ENCODE measurements around the gene RNF149.
"Not testable (repeated sequence)": the region's sequence is repeated elsewhere in the genome, so short reads cannot be mapped to it uniquely, and the experiment has no call there.

Gene RNF149

DNA sequence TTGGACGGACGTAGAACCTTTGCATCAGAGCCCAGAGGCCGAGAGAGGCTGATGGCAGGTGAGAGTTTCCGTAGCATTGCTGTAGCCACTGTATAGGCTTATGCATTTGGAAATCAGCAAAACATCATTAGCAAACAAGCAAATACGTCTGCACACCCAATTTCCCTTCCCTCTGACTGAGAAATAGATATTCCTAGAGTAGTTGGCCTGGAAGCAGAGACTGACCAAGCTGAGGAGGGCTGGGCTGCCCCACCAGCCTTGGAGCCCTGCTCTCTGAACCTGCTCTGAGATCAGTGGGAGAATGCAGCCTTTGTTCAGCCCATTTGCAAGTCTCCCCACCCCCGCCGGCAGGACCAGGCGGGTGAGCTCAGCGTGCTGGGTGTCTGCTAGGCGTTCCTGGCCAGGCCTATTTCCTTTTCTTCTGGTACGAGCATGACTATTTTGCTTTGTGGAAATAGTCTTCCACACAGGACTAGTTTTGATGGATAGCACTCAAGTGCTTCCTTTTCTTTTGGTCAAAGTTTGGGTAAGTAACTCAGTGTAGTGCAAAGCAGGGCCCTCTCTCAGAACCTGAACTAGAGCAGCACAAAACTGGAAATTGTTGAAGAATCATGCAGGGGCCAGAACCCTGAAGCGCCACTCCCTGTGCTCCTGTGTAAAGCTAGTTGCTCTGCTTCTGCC lies 21.9 kb upstream of the RNF149 start:
- no peak for DNase-seq (ENCODE audit: low read depth)

DNA sequence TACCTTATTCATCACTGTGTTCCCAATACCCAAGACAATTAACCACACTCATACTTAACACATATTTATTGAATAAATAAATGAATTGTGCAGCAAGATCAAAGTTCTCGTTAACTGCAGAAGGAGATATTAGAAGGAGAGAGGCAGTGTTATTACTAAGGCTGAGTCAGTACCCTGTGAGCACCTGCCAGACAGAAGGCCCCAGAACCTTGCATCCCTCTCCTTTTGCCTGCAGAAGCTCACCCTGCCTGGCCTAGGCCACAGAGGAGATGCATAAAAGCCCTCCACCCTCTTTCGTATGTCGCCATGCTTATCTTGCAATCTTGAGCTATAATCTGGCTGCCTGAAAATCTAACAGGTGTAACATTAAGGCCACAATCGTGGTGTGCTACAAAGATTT lies 20.5 kb upstream of the RNF149 start:
- DNase-seq (ENCODE audit: low read depth), result no peak

DNA sequence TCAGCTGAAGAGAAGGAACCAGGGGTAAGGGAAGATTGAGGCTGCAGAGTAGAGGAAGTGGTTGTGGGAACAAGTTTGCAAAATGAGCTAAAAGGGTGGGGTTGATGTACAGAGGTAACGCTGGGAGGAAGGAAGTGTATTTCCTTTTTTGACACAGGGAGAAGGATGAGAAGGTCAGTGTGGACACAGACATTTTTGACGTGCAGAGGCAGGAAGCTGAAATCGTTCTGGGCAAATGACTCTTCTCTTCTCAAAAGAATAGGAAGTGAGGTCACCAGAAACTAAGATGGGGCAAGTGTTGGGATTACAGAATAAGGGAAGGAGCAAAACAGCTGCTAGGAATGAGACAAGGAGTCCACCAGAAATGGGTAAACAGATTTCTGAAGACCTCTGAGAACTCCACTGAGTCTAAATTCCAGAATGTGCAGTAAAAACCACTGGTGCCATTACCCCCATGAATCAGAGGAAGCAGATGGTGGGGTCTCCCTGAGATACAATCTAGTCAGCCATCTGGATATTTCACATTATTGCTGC lies 20.0 kb upstream of the RNF149 start:
- no peak for DNase-seq (ENCODE audit: low read depth)

DNA sequence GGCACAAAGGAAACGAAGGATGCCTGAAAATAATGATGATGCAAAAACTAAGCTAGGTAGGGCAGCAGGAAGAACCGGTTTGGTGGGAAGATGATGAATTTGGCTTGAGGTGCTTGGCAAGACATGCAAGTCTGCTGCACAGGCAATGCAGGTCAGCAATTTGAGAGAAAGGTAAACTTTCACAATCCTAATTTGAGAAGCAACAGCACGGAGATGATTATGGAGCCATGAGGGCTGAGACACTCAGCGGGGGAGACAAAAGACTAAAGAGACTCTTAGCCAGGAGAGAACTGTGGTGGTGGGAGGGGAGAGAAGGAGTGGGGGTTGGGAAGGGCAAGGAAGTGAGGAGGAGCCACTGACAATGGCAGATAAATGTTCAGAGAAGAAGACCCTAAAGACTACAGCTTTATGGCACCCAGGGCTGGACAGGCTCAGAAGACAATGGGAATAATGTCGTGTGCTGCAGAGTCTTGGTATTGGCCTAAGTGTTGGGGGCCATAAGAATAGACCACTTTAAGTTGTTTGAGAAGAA lies 19.4 kb upstream of the RNF149 start:
- DNase-seq (ENCODE audit: low read depth), result no peak

DNA sequence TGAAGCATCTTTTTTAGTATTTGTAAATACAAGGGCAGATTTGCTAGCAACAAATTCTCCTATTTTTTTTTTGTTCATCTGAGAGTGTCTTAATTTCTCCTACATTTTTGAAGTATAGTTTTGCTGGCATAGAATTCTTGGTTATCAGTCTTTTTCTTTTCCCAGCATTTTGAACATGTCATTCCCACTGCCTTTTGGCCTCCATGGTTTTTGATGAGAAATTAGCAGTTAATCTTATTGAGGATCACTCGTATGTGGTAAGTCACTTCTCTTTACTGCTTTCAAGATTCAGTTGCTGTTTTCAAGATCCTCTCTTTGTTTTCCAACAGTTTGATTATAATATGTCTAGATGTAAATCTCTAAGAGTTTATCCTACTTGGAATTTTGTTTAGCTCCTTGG lies 16.9 kb upstream of the RNF149 start:
- no peak for DNase-seq (ENCODE audit: low read depth)

DNA sequence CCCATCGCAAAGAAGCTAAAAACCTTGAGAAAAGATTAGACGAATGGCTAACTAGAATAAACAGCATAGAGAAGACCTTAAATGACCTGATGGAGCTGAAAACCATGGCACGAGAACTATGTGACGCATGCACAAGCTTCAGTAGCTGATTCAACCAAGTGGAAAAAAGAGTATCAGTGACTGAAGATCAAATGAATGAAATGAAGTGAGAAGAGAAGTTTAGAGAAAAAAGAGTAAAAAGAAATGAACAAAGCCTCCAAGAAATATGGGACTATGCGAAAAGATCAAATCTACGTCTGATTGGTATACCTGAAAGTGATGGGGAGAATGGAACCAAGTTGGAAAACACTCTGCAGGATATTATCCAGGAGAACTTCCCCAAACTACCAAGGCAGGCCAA lies 8.1 kb upstream of the RNF149 start:
- not testable (repeated sequence) for DNase-seq (ENCODE audit: low read depth)

DNA sequence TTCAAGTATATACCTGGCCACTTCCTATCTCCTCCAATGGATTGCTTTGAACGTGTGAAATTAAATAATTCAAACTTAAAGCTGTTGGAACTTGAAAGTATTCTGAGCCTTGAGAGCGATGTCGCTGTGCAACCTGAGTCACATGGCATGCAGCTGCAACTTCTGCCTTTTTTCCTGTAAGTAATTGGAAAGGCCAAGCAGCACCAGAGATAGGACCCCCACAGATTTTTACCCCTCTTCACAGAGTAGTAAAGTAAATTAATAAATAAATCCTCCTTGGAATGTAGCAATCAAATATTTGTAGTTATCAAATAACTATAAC lies 3.2 kb upstream of the RNF149 start:
- no peak for DNase-seq (ENCODE audit: low read depth)

DNA sequence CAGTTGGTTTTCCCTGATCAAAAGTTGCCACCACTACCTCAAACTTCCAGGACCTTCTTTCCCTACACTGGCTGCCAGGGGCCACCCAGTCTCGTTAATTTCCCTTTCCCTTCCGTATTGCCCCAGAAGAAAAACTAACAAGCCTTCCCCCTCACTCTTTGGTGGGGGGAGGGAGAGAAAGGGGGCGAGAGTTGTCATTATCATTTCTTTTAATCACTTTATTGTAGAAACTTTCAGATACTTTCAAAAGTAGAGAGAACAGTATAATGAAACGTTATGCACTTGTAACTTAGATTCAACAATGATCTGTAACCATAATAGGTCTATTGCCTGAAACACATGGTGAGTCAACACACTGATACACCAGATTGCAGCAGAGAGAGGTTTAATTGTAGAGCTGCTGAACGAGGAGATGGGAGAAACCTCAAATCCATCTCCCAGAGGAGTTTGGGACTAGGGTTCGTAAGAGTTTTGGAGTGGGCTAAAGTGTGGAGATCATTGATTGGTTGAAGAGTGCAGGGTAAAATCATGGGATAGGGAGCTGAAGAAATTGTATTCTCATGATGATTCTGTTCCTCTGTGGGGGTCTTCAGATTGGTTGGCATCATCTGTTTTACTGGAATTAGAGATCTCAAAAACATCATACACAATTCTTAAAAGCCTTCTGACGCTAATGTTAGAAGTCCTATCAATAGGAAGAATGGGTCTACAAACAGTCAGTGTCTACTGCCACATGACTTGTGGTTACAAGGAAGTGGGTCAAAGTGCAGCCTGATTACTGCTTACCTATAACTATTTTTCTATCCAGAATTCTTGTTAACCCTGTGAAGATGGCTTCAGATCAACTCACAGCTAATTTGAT lies 2.6 kb upstream of the RNF149 start:
- no peak for DNase-seq (ENCODE audit: low read depth)

DNA sequence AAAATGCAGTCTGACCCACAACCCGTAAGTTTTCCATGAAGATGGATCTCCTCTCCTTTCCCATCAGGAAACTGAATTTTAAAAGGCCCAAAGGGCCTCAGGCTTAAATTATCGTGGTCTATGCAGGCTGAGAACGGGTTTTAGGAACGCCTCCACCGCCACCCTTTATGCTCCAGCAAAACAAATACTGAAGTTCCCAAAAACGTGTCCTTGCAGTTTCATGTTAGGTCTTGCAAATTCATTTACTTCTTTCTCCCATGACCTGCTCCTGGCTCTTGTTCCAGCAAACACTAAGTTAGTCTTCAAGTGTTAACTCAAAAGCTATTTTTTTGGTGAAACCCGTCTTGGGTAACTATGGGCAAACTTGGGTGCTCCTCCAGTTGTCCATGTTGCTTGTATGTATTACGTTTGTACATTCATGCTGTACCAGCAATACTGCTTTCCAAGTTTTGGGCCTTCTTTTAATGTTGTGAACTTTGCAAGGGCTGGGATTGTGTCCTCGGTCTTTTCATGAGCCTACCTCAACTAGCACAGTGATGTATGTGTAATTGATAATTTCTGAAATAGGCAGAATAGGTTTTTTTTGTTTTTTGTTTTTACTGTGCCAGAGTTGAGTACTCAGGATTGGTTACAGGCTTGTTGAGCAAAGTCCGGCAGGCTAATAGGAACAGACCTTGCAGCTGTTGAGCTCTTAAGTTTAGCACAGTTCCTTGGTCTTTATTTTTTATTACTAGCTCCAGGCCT lies 1.8 kb upstream of the RNF149 start:
- no peak for DNase-seq (ENCODE audit: low read depth)

DNA sequence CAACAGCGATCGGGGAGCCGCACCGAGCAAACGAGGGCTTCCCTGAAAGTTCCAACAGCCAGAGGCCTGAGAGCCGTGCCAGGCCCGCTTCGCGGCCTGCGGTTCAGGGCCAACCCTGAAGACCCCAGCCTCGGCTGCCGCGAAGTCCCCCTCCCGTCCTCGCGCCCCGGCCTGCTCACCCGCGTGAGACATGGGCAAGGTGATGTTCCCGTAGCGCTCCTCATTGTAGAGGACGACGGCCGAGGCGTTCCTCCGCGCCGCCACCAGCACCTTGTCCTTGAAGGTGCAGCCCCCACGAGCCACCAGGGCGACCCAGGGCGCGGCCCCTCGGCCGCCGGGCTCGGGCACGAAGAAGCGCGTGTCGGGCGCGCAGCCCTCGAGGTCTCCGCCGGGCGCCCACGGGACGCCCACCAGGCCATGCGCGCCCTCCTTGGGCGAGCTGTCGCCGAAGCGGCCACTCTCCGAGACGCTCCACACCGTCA lies 510 bp downstream of the RNF149 start:
- DNase-seq (ENCODE audit: low read depth), result no peak

DNA sequence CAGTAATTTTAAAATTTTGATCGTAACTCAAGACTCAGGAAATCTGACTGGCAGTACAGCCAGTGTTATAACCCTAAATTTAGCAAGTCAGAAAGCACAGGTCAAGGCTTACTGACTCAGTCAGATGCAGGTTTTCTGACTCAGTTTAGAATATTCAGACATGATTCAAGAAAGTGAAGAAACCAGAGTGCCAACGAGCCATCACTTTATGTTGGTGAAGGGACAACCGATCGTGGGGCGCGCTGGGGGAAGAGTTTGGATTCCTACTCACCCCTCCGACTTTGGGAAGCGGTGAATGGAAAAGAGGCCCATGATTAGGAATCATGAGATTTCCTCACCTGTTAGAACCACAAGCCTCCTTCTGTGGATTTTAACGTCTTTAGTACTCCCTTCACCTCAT lies 998 bp downstream of the RNF149 start:
- no peak for DNase-seq (ENCODE audit: low read depth)

DNA sequence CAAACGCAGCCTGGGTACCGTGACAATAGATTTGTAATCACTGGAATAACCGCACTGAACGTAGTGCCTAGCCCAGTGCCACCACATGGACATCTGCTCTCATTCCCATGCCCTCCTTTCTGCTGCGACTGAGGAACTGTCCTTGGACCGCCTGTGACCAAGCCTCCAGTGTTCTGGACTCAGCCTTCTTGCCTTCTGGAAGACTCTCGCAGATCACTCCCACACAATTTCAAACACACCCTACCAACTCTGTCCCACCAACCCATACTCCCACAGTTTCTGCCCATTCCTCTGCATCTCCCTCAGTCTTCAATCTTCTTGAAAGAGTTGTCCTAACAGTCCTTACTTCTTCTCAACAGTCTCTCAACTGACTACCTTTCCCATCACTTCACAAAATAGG lies 2.1 kb downstream of the RNF149 start:
- DNase-seq (ENCODE audit: low read depth), result no peak

DNA sequence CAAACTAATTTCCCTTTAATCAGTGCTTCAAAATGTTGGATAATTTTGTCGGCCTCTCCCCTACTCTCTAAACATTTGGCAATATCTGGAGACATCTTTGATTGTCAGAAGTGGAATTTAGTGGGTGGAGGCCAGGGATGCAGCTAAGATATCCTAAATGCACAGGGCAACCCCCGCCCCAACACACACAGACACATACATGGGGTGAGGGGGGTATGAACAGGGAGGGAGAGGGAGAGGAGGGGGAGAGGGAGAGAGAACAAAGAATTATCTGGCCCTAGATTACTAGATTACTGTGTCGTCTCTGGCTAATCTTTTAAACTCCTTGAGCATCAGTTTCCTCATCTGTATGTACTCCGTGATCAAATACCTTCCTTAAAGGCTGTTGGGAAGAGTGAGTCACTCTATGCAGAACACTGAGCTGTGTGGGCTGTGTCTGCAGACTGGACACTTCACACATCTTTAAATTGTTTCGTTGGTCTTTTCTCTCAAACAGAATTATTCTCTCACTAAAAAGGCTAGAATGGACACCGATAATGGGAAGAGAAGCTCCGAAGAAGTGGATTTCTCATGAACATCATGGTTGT lies 2.9 kb downstream of the RNF149 start:
- no peak for DNase-seq (ENCODE audit: low read depth)

DNA sequence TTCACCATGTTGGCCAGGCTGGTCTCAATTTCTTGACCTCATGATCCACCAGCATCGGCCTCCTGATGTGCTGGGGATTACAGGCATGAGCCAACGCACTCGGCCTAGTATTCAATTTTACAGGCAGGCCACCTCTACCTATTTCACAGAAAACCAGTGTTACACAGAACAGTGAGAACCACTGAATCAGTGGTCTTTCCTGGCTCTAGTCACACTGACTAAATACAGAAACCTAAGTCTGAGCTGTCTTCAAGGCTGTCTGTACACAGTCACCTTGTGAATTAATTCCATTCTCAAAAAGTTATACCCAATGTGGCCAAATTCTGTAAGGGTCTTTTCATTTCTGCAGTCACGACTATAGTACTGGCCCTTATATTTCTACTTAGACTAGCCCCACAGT lies 3.5 kb downstream of the RNF149 start:
- DNase-seq (ENCODE audit: low read depth), result no peak

DNA sequence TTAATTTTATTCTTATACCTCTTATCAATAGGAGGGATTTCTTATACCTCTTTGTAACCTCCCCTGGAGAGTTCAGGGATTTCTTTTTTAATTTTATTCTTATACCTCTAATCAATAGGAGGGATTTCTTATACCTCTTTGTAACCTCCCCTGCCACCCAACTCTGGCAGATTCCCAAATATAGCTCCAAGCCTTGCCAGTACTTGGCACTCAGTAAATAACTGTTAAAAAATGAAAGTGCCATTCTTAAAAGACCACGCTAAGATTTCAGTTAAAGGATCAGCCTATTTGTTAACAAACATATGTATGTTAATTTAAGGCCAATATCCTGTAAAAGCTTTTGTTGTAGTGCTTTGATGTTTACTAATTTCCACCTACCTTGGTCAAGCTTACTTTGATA lies 4.8 kb downstream of the RNF149 start:
- DNase-seq (ENCODE audit: low read depth), result no peak

DNA sequence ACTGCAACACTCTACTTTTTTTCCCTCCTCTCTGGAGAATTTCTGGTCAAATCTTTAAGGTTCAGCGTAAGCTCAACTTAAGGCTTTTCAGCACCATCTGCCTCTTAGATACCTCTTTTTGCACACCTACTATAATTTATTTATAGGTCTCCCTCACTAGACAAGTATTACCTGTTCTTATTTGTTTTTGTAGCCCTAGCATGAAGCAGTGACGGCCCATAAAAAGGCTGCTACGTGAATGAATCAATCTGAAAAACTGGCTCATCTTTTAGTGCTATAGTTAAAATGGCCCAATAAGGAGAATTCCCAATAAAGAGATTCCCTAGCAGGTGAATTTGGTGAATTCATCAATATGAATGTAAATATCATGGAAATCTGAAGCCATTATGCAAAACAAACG lies 6.5 kb downstream of the RNF149 start:
- DNase-seq (ENCODE audit: low read depth), result no peak

DNA sequence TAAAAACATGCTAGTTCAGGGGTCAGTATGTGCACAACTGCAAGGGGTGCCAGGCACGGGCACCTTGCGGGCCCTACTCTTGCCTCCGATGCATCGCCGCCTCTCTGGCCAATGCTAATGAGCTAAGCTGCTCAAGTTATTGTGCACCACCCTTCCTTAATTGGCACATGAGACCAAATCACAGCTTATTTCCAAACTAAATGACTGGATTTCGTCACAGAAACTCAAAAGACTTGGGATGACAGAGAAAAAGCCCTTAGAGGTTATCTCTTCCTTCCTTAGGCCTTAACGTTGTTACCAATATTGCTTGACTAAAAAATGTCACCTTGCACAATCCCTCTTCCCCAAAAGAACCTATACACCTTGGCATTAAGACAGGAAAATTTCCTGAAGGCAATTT lies 7.7 kb downstream of the RNF149 start:
- no peak for DNase-seq (ENCODE audit: low read depth)

DNA sequence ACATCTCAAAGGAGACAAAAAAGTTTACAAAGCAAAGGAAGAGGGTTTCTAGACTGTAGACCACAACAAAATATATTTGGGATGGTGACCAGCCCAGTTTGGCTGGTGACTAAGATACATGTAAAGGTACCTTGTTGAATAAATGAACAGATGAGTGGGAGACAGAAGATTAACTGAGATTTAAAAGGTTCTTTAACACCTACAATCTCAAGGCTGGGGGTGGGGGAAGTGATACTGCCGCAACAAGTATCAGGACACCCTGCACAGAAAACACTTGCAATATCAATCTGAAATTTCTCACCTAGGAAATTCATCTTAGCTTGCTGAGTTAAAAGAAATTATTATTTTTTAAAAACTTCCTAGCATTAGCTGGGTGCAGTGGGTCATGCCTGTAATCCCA lies 8.3 kb downstream of the RNF149 start:
- no peak for DNase-seq (ENCODE audit: low read depth)

DNA sequence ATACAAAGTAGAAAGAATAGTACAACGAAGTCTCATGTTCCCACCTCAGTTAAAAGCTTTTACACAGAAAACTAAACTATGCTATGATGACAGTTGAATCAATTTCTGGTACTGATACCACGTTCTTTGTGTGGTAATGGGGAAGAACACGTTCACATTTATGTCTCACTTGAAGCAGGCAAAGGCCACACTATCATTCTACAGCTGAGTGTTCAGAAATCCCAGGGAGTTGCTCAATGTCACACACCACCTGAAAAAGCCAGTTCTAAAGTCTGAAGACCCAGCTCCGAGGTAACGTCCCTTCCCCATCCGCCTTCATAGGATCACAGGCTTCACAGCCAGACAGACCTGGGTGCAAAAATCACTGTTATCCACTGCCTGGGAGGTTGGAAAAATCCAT lies 8.9 kb downstream of the RNF149 start:
- DNase-seq (ENCODE audit: low read depth), result no peak

DNA sequence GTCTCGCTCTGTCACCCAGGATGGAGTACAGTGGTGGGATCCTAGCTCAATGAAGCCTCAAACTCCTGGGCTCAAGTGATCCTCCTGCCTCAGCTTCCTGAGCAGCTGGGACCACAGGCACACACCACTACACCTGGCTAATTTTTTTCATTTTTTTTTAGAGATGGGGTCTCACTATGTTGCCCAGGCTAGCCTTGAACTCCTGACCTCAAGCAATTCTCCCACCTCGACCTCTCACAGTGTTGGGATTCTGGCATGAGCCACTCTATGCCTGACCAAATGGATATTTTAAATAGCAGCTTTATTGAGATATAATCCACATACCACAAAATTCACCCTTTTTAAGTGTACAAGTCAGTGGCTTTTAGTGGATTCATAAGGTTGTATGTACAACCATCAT lies 11.1 kb downstream of the RNF149 start:
- no peak for DNase-seq (ENCODE audit: low read depth)

DNA sequence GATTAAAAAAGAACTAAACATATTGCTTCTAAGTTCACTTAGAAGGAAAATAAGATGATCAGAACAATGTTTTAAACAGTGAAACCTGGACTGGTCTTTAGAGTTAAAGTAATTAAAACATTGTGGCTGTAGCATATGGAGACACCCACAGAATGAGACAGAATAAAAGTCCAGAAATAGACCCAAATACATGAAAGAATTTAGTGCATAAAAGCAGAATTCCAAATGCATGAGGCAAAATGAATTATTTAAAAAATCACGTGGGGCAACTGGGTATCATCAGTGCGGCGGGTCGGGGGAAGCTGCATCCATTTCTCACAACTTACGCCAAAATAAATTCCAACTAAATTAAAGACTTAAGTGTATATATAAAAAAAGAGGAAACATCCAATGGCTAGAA lies 12.1 kb downstream of the RNF149 start:
- no peak for DNase-seq (ENCODE audit: low read depth)

DNA sequence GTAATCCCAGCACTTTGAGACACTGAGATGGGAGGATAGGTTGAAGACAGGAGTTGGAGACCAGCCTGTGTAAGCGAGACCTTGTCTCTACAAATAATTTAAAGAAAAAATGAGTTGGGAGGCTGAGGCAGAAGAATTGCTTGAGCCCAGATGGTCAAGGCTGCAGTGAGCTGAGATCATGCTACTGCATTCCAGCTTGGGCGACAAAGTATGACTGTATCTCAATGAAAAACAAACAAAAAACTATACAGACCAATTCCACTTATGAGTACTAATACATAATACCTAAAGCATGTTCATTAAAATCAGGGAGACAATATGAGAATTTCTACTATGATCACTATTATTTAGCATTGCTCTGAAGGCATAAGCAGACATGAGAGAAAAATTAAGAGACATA lies 12.6 kb downstream of the RNF149 start:
- DNase-seq (ENCODE audit: low read depth), result no peak
